Muscle layer of duodenum (tissue), 2 donors: ENCODE data around the gene RNF166.

ENCODE experiments used
- H3K27ac ChIP-seq: one replicate; pipeline ENCODE4 v1.7.0; 2013; ENCODE audit warnings: mild to moderate bottlenecking, low read length
- H3K27me3 ChIP-seq: one replicate; pipeline ENCODE4 v1.7.0; 2013; ENCODE audit warnings: low read depth, mild to moderate bottlenecking, control low read depth, low read length
- H3K36me3 ChIP-seq, 2 donors: one replicate each; pipeline ENCODE4 v1.7.0; 2013; ENCODE audit warnings: low read length in 2 of 2, control low read depth in 1 of 2, mild to moderate bottlenecking in 1 of 2; ENCODE audit not compliant: insufficient read depth in 2 of 2, control insufficient read depth in 1 of 2
- H3K4me1 ChIP-seq, 2 donors: one replicate each; pipeline ENCODE4 v1.7.0; 2013; ENCODE audit warnings: low read length in 2 of 2, mild to moderate bottlenecking in 2 of 2, control low read depth in 1 of 2, moderate library complexity in 1 of 2; ENCODE audit not compliant: insufficient read depth in 2 of 2, control insufficient read depth in 1 of 2
- H3K4me3 ChIP-seq, 2 donors: one replicate each; pipeline ENCODE4 v1.7.0; 2013; ENCODE audit warnings: low read length in 2 of 2, low read depth in 1 of 2, mild to moderate bottlenecking in 1 of 2
- H3K9me3 ChIP-seq, 2 donors: one replicate each; pipeline ENCODE4 v1.7.0; 2013; ENCODE audit warnings: low read length in 2 of 2, control low read depth in 1 of 2, mild to moderate bottlenecking in 1 of 2; ENCODE audit not compliant: control insufficient read depth in 1 of 2
- donor health status: healthy.

Gene RNF166

DNA sequence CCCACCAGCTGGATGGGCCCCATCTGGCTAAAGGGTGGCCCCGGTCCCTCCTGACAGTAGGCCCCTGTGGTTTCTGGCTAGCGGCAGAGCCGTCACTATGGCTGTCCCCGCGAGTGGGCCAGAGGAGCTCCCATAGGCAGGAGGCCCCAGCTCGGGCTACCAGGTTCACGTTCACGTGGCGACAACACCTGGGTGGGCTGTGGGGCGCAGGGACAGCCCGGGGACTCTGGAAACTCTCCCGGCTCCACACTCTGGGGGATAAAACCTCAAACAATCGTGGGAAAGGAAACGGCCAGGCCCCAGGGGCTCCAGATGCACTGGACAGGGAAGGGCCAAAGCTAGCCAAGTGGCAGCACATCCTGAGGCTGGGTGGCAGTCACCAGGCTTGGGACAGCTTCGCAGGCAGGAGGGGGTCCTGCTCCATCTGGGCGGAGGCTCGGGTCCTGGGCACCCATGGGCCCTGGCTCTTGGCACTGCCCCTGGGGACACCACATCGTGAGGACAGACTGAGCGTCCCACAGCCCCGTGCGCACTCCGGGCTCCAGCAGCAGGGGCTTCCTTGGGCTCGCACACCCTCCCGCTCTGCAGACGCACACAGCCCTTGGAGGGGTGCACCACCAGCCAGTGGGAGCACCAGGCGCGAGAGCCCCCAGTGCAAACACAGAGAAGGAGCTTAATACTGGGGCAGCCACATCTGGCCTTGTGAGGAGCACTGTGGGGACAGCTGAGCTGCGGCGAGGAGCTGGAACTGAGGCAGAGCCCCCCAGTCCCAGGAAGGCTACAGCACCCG is 4.4 kb downstream of the RNF166 start:
- H3K4me1 ChIP-seq, result peaks cover 5 to 44% of the 10 kb centered on the region in 2 donors
- H3K27ac ChIP-seq, result no peak overlapping the region
- H3K36me3 ChIP-seq, result peaks cover 0 to 42% of the 10 kb centered on the region in 2 donors
- no peaks in the 10 kb centered on the region for H3K27me3 ChIP-seq
- H3K4me3 ChIP-seq, result peak overlapping the region in 1 of 2 donors; percentile 44
- H3K9me3 ChIP-seq, result no peaks in the 10 kb centered on the region

DNA sequence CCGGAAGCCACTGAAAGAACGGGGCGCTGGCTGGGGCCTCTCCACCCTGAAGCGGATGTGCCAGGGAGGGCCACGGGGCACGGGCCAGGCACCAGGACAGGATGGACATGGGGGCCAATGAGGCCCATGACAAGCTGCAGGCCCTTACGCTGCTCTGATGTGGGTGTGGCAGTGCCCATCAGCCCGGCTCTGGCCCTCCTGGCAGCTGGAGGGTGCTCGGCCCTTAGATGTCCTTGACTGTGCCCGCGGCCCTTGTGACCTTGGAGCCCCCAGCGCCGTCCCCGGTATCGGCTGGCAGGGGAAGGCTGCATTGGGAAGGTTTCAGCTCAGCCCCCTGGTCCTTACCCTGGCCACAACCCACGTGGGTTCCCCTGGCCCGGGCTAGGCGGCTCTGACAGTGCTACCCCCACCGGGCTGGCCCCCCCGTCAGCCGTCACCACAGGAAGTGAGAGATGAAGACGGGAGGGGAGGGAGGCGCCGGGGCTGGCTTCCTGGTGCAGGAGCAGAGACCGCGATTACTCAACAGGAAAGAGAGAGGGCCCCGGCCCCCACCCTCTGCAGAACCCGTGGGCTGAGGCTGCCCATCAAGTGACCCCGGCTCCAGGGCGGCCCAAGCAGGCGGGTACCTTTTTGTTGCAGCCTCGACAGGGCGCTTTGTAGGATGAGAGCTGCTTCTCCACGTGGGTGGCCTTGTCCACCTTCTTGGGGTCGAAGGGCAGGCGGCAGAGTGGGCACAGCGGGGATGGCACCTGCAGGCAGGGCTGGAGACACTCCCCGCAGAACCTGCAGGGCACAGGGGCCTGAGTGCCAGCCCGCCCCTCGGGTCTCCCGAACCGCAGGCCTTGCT is 5.3 kb downstream of the RNF166 start:
- Histone ChIP-seq H3K4me1 (peaks cover 5 to 42% of the 10 kb centered on the region in 2 donors), H3K36me3 (peaks cover 0 to 51% of the 10 kb centered on the region in 2 donors), H3K27me3 (no peaks in the 10 kb centered on the region), H3K4me3 (peak overlapping the region in 1 of 2 donors; percentile 44), H3K27ac (no peak overlapping the region), H3K9me3 (no peaks in the 10 kb centered on the region)

DNA sequence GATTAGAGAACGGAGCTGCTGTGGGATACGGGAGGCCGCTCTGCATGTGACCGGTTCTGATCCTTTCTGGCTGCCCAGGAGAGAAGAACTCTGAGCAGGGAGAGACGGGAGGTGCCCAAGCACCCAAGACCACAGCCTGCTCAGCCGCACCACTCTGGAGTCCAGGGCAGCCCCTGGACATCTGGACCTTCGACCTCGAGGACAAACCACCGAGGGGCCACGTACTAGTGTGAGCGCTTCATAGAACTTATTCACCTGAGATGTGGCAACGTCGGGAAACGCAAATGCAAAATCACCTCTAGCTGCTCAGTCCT is 5.9 kb downstream of the RNF166 start:
- Histone ChIP-seq H3K4me3 (peak overlapping the region in 1 of 2 donors; percentile 25), H3K9me3 (no peaks in the 10 kb centered on the region), H3K4me1 (peaks cover 4 to 39% of the 10 kb centered on the region in 2 donors), H3K36me3 (peaks cover 0 to 56% of the 10 kb centered on the region in 2 donors), H3K27ac (no peak overlapping the region), H3K27me3 (no peaks in the 10 kb centered on the region)

DNA sequence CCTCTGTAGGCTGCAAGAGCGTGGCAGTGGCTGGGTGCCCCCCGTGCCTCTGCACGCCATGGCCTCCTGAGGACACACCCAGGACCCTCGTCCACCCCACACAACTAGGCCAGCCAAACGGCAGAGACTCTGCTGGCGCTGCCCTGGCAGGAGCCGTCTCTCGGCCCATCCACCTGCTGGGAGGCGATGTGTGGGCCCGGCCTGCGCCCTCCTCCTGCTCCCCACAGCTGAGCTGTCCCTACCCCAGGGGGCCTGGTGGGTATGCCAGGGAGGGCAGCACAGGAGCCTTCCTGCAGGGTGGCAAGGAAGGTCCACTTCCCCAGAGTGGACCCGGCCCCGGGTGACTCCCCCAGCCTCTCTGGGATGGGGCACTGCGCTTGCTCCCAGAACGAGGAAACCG is 7.0 kb downstream of the RNF166 start:
- Histone ChIP-seq H3K9me3 (no peaks in the 10 kb centered on the region), H3K27ac (no peak overlapping the region), H3K4me3 (no peak overlapping the region), H3K36me3 (peaks cover 0 to 56% of the 10 kb centered on the region in 2 donors), H3K4me1 (peaks cover 0 to 32% of the 10 kb centered on the region in 2 donors), H3K27me3 (no peaks in the 10 kb centered on the region)

DNA sequence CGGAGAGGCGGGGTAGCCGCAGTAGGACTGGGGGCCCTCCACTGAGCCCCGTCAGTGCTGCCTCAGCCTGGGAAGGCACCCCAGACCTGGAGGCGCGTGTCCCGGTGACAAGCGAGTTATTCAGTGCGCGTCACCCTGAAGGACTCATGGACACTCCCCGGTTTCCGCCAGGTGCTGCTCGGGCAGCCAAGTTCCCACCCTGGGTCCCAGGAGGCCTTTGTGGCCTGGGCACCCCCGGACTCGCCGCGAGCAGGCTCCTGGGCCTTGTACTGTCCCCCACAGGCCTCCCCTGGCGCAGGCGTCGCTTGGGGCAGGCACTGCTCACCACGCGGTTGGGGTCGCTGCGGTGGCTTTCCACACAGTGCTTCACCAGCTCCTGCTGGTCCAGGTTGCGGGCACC is 7.6 kb downstream of the RNF166 start:
- no peaks in the 10 kb centered on the region for H3K27me3 ChIP-seq
- H3K4me3 ChIP-seq, result no peak overlapping the region
- H3K4me1 ChIP-seq, result peaks cover 0 to 32% of the 10 kb centered on the region in 2 donors
- H3K9me3 ChIP-seq, result no peaks in the 10 kb centered on the region
- peaks cover 0 to 56% of the 10 kb centered on the region in 2 donors for H3K36me3 ChIP-seq
- H3K27ac ChIP-seq, result no peak overlapping the region

DNA sequence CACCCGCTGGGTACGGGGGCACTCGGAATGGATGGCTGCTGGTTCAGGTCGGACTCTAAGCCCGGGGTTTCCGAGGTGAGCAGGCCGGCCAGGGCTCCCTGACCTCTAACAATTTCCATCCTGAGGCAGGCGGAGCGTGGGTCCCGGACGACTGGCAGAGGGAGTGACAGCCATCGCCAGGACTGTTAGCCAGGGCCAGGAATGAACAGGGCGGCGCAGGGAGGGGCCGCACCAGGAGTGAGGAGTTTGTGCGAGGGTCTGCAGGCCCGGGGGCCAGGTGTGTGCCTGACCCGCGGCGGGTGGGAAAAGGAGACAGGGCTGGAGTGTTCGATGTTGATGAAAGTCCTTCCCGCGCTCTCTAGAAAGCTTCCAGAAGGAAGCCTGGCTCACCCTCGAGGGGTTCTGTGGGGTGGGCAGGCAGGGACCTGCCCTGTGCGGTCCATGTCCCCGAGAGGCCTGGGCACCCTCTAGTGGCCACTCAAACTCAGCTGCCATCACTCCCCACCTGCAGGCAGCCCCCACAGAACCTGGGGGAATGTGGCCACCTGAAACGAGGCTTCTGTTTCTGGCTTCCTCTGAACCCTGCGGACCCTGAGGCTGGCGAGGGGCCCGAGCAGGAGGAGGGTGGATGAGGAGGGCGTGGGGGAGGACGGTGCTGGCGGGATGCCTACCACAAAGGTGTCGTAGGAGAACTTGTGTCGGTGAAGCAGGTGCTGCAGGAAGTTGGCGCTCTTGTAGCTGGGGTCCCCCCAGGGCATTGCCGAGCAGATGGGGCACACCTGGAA is 8.2 kb downstream of the RNF166 start:
- H3K27me3 ChIP-seq, result no peaks in the 10 kb centered on the region
- peaks cover 0 to 56% of the 10 kb centered on the region in 2 donors for H3K36me3 ChIP-seq
- no peak overlapping the region for H3K27ac ChIP-seq
- no peak overlapping the region for H3K4me3 ChIP-seq
- peaks cover 0 to 28% of the 10 kb centered on the region in 2 donors for H3K4me1 ChIP-seq
- H3K9me3 ChIP-seq, result no peaks in the 10 kb centered on the region

DNA sequence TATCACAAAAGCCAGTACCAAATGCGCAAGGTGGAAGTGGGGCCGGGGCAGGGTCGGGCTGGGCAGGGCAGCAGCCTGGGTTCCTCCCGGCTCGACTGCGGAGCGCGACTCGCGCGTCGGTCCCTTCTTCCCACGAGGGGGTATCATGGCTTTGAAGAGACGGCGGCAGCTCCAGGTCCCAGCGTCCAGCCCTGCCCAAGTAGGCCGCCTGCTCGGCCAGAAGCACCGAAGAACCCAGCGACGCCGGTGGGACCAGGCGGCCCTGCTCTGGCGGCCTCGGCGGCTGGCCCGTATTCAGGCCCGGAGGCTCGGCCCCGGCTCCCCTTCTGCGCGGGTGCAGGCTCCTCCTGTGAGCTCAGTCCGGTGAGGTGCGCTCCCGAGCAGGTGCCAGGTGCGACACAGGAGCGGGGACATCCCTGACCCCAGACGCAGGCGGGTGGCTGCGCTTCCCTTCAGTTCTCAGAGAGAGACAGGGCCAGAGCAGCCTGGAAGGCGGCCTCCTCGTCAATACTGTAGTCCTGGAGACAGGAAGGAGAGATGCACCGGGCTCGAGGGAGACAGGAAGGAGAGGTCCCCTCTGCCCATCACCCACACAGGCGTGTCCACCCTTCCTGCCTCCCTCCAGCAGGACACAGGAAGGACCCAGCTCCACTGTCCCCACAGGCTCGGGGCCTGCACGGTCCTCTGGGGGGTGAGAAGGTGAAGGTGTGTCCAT is 8.9 kb downstream of the RNF166 start:
- H3K27ac ChIP-seq, result no peak overlapping the region
- no peak overlapping the region for H3K4me3 ChIP-seq
- H3K9me3 ChIP-seq, result no peaks in the 10 kb centered on the region
- peaks cover under 1 to 23% of the 10 kb centered on the region in 2 donors for H3K4me1 ChIP-seq
- H3K27me3 ChIP-seq, result no peaks in the 10 kb centered on the region
- H3K36me3 ChIP-seq, result peaks cover 0 to 56% of the 10 kb centered on the region in 2 donors

DNA sequence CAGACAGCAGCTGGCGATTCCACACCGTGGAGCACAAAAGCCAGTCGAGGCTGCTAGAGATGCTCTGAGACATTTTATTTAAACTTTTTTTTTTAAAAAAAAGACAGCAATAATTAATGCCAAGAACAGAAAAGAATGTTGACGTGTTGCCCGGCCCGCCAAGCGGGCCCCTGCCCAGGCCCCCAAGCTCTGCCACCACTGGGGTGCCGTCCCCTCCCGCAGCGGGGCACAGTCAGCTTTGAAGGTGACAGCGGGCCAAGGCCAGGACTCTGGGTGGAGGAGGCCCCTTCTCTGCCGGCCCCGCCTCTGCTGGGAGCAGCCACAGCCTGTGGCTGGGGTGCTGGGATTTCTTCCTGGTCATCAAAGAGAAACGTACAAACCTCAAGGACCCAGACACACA is 9.8 kb downstream of the RNF166 start:
- no peaks in the 10 kb centered on the region for H3K27me3 ChIP-seq
- no peak overlapping the region for H3K4me3 ChIP-seq
- no peaks in the 10 kb centered on the region for H3K9me3 ChIP-seq
- peaks cover 0 to 56% of the 10 kb centered on the region in 2 donors for H3K36me3 ChIP-seq
- H3K27ac ChIP-seq, result no peak overlapping the region
- H3K4me1 ChIP-seq, result peaks cover 2 to 19% of the 10 kb centered on the region in 2 donors

DNA sequence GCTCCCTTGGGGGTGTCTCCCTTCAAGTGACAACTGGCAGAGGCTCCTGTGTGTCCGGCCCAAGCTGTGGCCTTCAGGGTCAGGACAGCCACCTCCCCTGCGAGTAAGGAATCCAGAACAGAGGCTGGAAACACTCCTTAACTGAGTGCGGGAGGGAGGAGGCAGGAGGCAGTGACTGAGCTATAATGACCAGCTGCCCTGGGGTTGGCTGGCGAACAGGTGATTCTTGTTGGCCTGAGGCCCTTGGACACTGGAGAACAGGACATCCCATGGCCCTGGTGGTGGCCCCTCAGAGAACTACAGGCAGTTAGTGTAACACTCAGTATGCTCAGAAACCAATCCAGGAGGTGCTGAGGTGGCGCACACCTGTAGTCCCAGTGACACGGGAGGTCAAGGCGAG is 10.5 kb downstream of the RNF166 start:
- Histone ChIP-seq H3K9me3 (no peaks in the 10 kb centered on the region), H3K4me3 (no peak overlapping the region), H3K27ac (no peak overlapping the region), H3K27me3 (peaks cover 4% of the 10 kb centered on the region), H3K4me1 (peaks cover 2 to 15% of the 10 kb centered on the region in 2 donors), H3K36me3 (peaks cover 0 to 53% of the 10 kb centered on the region in 2 donors)

DNA sequence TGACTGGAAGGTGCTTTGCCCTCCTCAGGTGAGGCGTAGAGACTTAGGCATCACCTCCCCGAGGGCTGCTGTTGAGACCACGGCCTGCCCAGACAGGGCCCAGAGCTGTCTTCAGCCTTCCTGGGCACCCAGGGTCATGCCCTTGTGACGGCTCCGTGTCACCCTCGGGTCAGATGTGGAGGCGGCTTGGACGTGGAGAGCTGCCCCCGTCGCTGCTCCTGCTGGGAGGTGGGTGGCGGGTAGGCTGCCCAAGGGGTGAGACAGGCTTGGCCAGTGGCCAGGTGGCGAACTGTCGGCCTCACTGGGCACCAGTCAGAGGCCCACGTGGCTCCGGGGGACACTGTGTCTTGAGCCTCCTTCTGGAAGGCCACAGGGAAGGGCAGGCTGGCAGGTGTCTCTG is 11.0 kb downstream of the RNF166 start:
- H3K27ac ChIP-seq, result no peak overlapping the region
- H3K36me3 ChIP-seq, result peaks cover 0 to 48% of the 10 kb centered on the region in 2 donors
- no peak overlapping the region for H3K4me3 ChIP-seq
- H3K4me1 ChIP-seq, result peaks cover 2 to 10% of the 10 kb centered on the region in 2 donors
- no peaks in the 10 kb centered on the region for H3K9me3 ChIP-seq
- peaks cover 7% of the 10 kb centered on the region for H3K27me3 ChIP-seq
